Measurements from ENCODE around the gene COQ8A. TPM values are rescaled to one million over a fixed set of nuclear protein-coding genes. Genes with fewer than 3 reads are reported as not detected.
"Not testable (repeated sequence)": the region's sequence is repeated elsewhere in the genome, so short reads cannot be mapped to it uniquely, and the experiment has no call there.

COQ8A gene
- total and polyA plus RNA-seq, 2 donors from 2014 or later = 29.4 to 44.1 TPM

- Histone ChIP-seq H3K4me1 (ENCODE audit: control insufficient read depth in 2 of 3, insufficient read depth in 2 of 3, low read depth in 1 of 3, low read length in 3 of 3) (no peaks in the 10 kb centered on the region), H3K27ac (ENCODE audit: low read depth in 2 of 2, low read length in 2 of 2) (no peak overlapping the region), H3K9me3 (ENCODE audit: control insufficient read depth in 2 of 3, insufficient read depth in 1 of 3, low read length in 3 of 3) (no peaks in the 10 kb centered on the region), H3K27me3 (ENCODE audit: control insufficient read depth, insufficient read depth, low read length) (no peaks in the 10 kb centered on the region), H3K4me3 (ENCODE audit: low read length in 3 of 3) (no peak overlapping the region), H3K9ac (ENCODE audit: low read length in 3 of 3) (no peak overlapping the region), H3K36me3 (ENCODE audit: control insufficient read depth in 2 of 3, insufficient read depth in 3 of 3, low read length in 3 of 3) (no peaks in the 10 kb centered on the region)
- FAIRE-seq (no peak), DNase-seq (no peak)
- TF ChIP-seq CTCF (IDR thresholded peaks at IDR 0.05; ENCODE audit: borderline replicate concordance, extremely low read depth, insufficient read depth) = no peak
- intact Hi-C loops (cut with DNase I) = no loop called here
These were observed 18.6 kb upstream of the COQ8A start for GRCh38 chr1:226921504-226921903.

- H3K27me3 ChIP-seq (ENCODE audit: control insufficient read depth, insufficient read depth, low read length); H3K9ac ChIP-seq (ENCODE audit: low read length in 3 of 3); H3K36me3 ChIP-seq (ENCODE audit: control insufficient read depth in 2 of 3, insufficient read depth in 3 of 3, low read length in 3 of 3); FAIRE-seq; DNase-seq; H3K27ac ChIP-seq (ENCODE audit: low read depth in 2 of 2, low read length in 2 of 2); intact Hi-C loops (cut with DNase I); H3K9me3 ChIP-seq (ENCODE audit: control insufficient read depth in 2 of 3, insufficient read depth in 1 of 3, low read length in 3 of 3); H3K4me1 ChIP-seq (ENCODE audit: control insufficient read depth in 2 of 3, insufficient read depth in 2 of 3, low read depth in 1 of 3, low read length in 3 of 3); H3K4me3 ChIP-seq (ENCODE audit: low read length in 3 of 3): not testable (repeated sequence)
These were observed 10.6 kb upstream of the COQ8A start for GRCh38 chr1:226929260-226930111.

- Histone ChIP-seq H3K4me1 (ENCODE audit: control insufficient read depth in 2 of 3, insufficient read depth in 2 of 3, low read depth in 1 of 3, low read length in 3 of 3) (peaks cover 0 to 4% (median 2%) of the 10 kb centered on the region in 3 donors), H3K9me3 (ENCODE audit: control insufficient read depth in 2 of 3, insufficient read depth in 1 of 3, low read length in 3 of 3) (peaks cover 0 to 6% (median 0%) of the 10 kb centered on the region in 3 donors), H3K36me3 (ENCODE audit: control insufficient read depth in 2 of 3, insufficient read depth in 3 of 3, low read length in 3 of 3) (no peaks in the 10 kb centered on the region), H3K9ac (ENCODE audit: low read length in 3 of 3) (no peak overlapping the region), H3K27ac (ENCODE audit: low read depth in 2 of 2, low read length in 2 of 2) (no peak overlapping the region), H3K4me3 (ENCODE audit: low read length in 3 of 3) (no peak overlapping the region), H3K27me3 (ENCODE audit: control insufficient read depth, insufficient read depth, low read length) (no peaks in the 10 kb centered on the region)
- TF ChIP-seq CTCF (IDR thresholded peaks at IDR 0.05; ENCODE audit: borderline replicate concordance, extremely low read depth, insufficient read depth) = no peak
- FAIRE-seq = no peak
- intact Hi-C loops (cut with DNase I) = no loop called here
- DNase-seq = no peak
These were observed 5.4 kb upstream of the COQ8A start for GRCh38 chr1:226934483-226935237.
